K562 (cell line): Measurements from ENCODE around the gene WWTR1. TPM values are rescaled to one million over a fixed set of nuclear protein-coding genes. Genes with fewer than 3 reads are reported as not detected.

Experiments used
- ATAC-seq: fragments of 200-7000 bp; cut with Tn5 transposase; 3 replicates; pipeline ENCODE4 v1.9.1; 2020; ENCODE audit warnings: moderate library complexity
- BruUV-seq: library from RNA; stranded (reverse); fragments of 400-500 nt; replicated peaks from 2 replicates; lab custom pipeline; 2021; lab: Mats Ljungman, UMichigan
- CTCF ChIA-PET: fragments of 300-600 bp; formaldehyde crosslinking; extraction: SDS; loops from one replicate; lab custom pipeline; 2021; ENCODE audit warnings: low intra/inter-chr PET ratio; lab: Yijun Ruan, JAX
- POLR2A ChIA-PET: fragments of 300-600, 350-650 bp; sonication (Branson Sonifier 250); formaldehyde crosslinking; extraction: SDS; loops from one replicate; lab custom pipeline; 2021; ENCODE audit warnings: antibody characterized with exemption, inconsistent platforms; lab: Yijun Ruan, JAX
- DNase-seq, 4 experiments: peaks; one replicate each; pipeline versions ENCODE4 v3.0.0 to v3.0.0-alpha.2; 2011 to 2018; ENCODE audit warnings: low spot score in 3 of 4, mixed read lengths in 3 of 4; ENCODE audit errors: extremely low read depth in 1 of 4
- FAIRE-seq: peaks from 2 replicates; lab custom pipeline; 2011; peaks lifted over from hg19 to GRCh38; lab: Jason Lieb, UNC
- H2AFZ ChIP-seq: 2 replicates; pipeline ENCODE4 v1.6.0; 2011; ENCODE audit warnings: low read depth, low read length, control low read depth, inconsistent platforms
- H3K27ac ChIP-seq: fragments of 200-600 bp; 3 replicates; pipeline ENCODE4 v1.8.0; 2011; ENCODE audit warnings: low read depth, mild to moderate bottlenecking, control low read depth, inconsistent platforms, low read length, moderate library complexity, mixed read lengths; ENCODE audit errors: extremely low read depth
- H3K27me3 ChIP-seq, 2 experiments: fragments of 300-600 bp in 1 of 2; 2 replicates in 1 of 2; 3 replicates in 1 of 2; pipeline versions ENCODE4 v1.6.0 to v1.8.0; 2011; ENCODE audit warnings: inconsistent platforms in 2 of 2, low read length in 2 of 2, mild to moderate bottlenecking in 1 of 2, mixed read lengths in 1 of 2, moderate library complexity in 1 of 2; ENCODE audit not compliant: control insufficient read depth in 2 of 2, insufficient read depth in 2 of 2
- H3K36me3 ChIP-seq: fragments of 300-600 bp; 3 replicates; pipeline ENCODE4 v1.8.0; 2011; ENCODE audit warnings: mild to moderate bottlenecking, low read length, inconsistent platforms; ENCODE audit not compliant: control insufficient read depth, insufficient read depth
- H3K4me1 ChIP-seq, 2 experiments: fragments of 200-600 bp in 1 of 2; replicated peaks in 1 of 2; 2 replicates in 1 of 2; 3 replicates in 1 of 2; pipeline versions ENCODE4 v1.5.1 to v1.8.0; 2011; ENCODE audit warnings: inconsistent platforms in 2 of 2, low read length in 2 of 2, mild to moderate bottlenecking in 1 of 2, mixed read lengths in 1 of 2, moderate library complexity in 1 of 2; ENCODE audit not compliant: control insufficient read depth in 2 of 2, insufficient read depth in 2 of 2
- H3K4me2 ChIP-seq: 2 replicates; pipeline ENCODE4 v1.6.1; 2011; ENCODE audit warnings: low read length, control low read depth, inconsistent platforms, mixed read lengths; ENCODE audit not compliant: insufficient read depth
- H3K4me3 ChIP-seq: fragments of 200-600 bp; sonication (generic), shearing (Covaris generic); 2 replicates; pipeline ENCODE4 v1.5.1; 2016; ENCODE audit warnings: control low read depth, inconsistent platforms
- H3K79me2 ChIP-seq: fragments of 200-600 bp; 3 replicates; pipeline ENCODE4 v1.8.0; 2011; ENCODE audit warnings: low read length, inconsistent platforms; ENCODE audit not compliant: control insufficient read depth, insufficient read depth
- H3K9ac ChIP-seq, 2 experiments: 2 replicates each; pipeline versions ENCODE4 v1.6.0 to v1.6.1; 2011; ENCODE audit warnings: low read depth in 2 of 2, low read length in 2 of 2, control low read depth in 1 of 2, inconsistent platforms in 1 of 2, mild to moderate bottlenecking in 1 of 2, mixed read lengths in 1 of 2; ENCODE audit not compliant: insufficient read depth in 1 of 2
- H3K9me1 ChIP-seq: one replicate; pipeline ENCODE4 v1.6.0; 2011; ENCODE audit warnings: inconsistent platforms, mild to moderate bottlenecking, low read length, moderate library complexity; ENCODE audit not compliant: control insufficient read depth, insufficient read depth
- H3K9me3 ChIP-seq: replicated peaks from 2 replicates; pipeline ENCODE4 v1.5.1; 2011; ENCODE audit warnings: low read depth, low read length, inconsistent platforms; ENCODE audit not compliant: control insufficient read depth, insufficient read depth
- H4K20me1 ChIP-seq: replicated peaks from 2 replicates; pipeline ENCODE4 v1.6.1; 2011; ENCODE audit warnings: low read length, inconsistent platforms, mixed read lengths; ENCODE audit not compliant: control insufficient read depth, insufficient read depth
- BCOR ChIP-seq: fragments of 450-650 bp; IDR thresholded peaks from 2 replicates; pipeline ENCODE4 v1.6.1; 2016
- CREM ChIP-seq: IDR thresholded peaks from 2 replicates; pipeline ENCODE4 v1.6.1; 2014; ENCODE audit warnings: antibody characterized with exemption, low read depth
- ETS1 ChIP-seq: conservative IDR thresholded peaks from 2 replicates; pipeline ENCODE4 v1.6.1; 2011; ENCODE audit warnings: low read depth, mild to moderate bottlenecking, low read length; ENCODE audit not compliant: control insufficient read depth
- EWSR1 ChIP-seq: fragments of 450-650 bp; IDR thresholded peaks from 2 replicates; pipeline ENCODE4 v1.6.1; 2018; ENCODE audit warnings: borderline replicate concordance, mild to moderate bottlenecking, low read depth, moderate library complexity; ENCODE audit not compliant: partially characterized antibody
- ILF3 ChIP-seq: fragments of 450-650 bp; IDR thresholded peaks from 2 replicates; pipeline ENCODE4 v1.6.1; 2018; ENCODE audit warnings: antibody characterized with exemption, mild to moderate bottlenecking, moderate library complexity, borderline replicate concordance
- KDM5B ChIP-seq: fragments of 200-600 bp; sonication (generic); IDR thresholded peaks from 2 replicates; pipeline ENCODE4 v1.6.1; 2012; ENCODE audit warnings: low read depth, mild to moderate bottlenecking, moderate library complexity, low read length, control low read depth, inconsistent platforms; ENCODE audit not compliant: insufficient replicate concordance
- NBN ChIP-seq: fragments of 450-650 bp; IDR thresholded peaks from 2 replicates; pipeline ENCODE4 v1.6.1; 2016; ENCODE audit warnings: low read depth, mild to moderate bottlenecking
- NONO ChIP-seq, 2 experiments: fragments of 200-400 bp in 1 of 2; fragments of 450-650 bp in 1 of 2; formaldehyde crosslinking in 1 of 2; IDR thresholded peaks; 2 replicates each; pipeline ENCODE4 v1.6.1; 2017; ENCODE audit warnings: low read depth in 2 of 2, mild to moderate bottlenecking in 2 of 2, moderate library complexity in 2 of 2, low read length in 1 of 2
- PATZ1 ChIP-seq: fragments of 250-450 bp; sonication (Bioruptor Pico); IDR thresholded peaks from 2 replicates; pipeline ENCODE4 v1.5.0; 2020; ENCODE audit warnings: mild to moderate bottlenecking, borderline replicate concordance
- PTBP1 ChIP-seq: fragments of 200-400 bp; formaldehyde crosslinking; IDR thresholded peaks from 2 replicates; pipeline ENCODE4 v1.6.1; 2017; ENCODE audit warnings: low read depth, low read length
- RB1 ChIP-seq: fragments of 450-650 bp; IDR thresholded peaks from 2 replicates; pipeline ENCODE4 v1.6.1; 2017; ENCODE audit warnings: low read depth, mild to moderate bottlenecking
- RBM17 ChIP-seq: fragments of 200-400 bp; formaldehyde crosslinking; IDR thresholded peaks from 2 replicates; pipeline ENCODE4 v1.6.1; 2017; ENCODE audit warnings: low read depth, mild to moderate bottlenecking, low read length, borderline replicate concordance
- ZNF143 ChIP-seq: sonication (generic); formaldehyde crosslinking; IDR thresholded peaks from 2 replicates; pipeline ENCODE4 v1.9.0; 2022; ENCODE audit warnings: mild to moderate bottlenecking, missing genetic modification reagents
- WGBS: fragments of 100-300 bp; shearing (Covaris generic); methylation state at CpG from one replicate; pipeline ENCODE4 v1.1.6; 2016; ENCODE audit warnings: low coverage, mixed read lengths; ENCODE audit not compliant: insufficient coverage; ENCODE audit errors: missing lambda C conversion rate; 5-methylcytosine and 5-hydroxymethylcytosine counted together
- in situ Hi-C: fragments of 300-500 bp; cut with MboI; formaldehyde crosslinking; loops from 4 replicates; pipeline ENCODE4 v1.15.0; 2018; ENCODE audit warnings: inconsistent platforms, mixed read lengths
- intact Hi-C: fragments of 100-400 bp; cut with micrococcal nuclease; formaldehyde crosslinking; loops from 2 replicates; pipeline ENCODE4 v1.14.2; 2022
- polyA plus RNA-seq, 8 experiments: library from polyadenylated mRNA; depleted of rRNA in 4 of 8; stranded (reverse) in 5 of 8; unstranded in 3 of 8; fragments of >200 nt; fragmentation: Nextera tagmentation in 2 of 8; fragmentation: Illumina TruSeq in 1 of 8; extraction: Ambion mirVana in 2 of 8; extraction: Trizol in 1 of 8; gene quantifications; 2 replicates each; pipeline versions ENCODE4 v1.2.1 to v1.2.3, GENCODE V29; 2011 to 2014; ENCODE audit warnings: inconsistent platforms in 1 of 8, missing spikeins in 1 of 8
- total RNA-seq, 7 experiments: library from RNA; depleted of rRNA in 6 of 7; stranded (reverse); fragments of >200 nt in 6 of 7; fragmentation: Illumina TruSeq in 2 of 7; extraction: Trizol in 2 of 7; gene quantifications; 2 replicates each; pipeline versions ENCODE4 v1.2.1 to v1.2.3, GENCODE V29; 2011 to 2021; ENCODE audit warnings: low replicate concordance in 1 of 7
- TF ChIP-seq, protein P1 (sequence below): sonication (generic); formaldehyde crosslinking; IDR thresholded peaks from 2 replicates; pipeline ENCODE4 v1.8.0; 2022; ENCODE audit warnings: mild to moderate bottlenecking, missing genetic modification reagents

WWTR1 gene
- total and polyA plus RNA-seq, 9 of the 15 experiments (the other 6 are each of a cell fraction or from before 2014, with no cell fraction given) = 0.04 to 1.5 (median 0.60) TPM

DNA sequence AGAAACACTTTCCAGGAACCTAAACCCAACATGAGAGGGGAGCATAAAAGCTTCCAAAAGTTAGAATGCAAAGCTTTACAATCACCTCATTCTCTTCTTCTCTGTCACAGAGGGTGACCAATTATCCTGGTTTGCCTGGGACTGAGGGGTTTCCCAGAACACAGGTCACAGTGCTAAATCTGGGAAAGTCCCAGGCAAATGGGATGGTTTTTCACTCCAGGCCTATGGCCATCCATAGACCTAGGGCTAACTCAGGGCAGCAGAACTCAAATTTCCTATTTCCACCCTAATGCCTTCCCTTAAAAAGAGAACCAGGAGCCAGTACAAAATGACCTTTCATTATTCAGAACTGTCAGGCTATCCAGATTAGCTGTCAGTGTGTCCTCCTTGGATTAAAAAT lies 106.3 kb downstream of the WWTR1 start:
- H3K79me2 ChIP-seq = no peaks in the 10 kb centered on the region
- no peak for TF ChIP-seq CREM
- no peak overlapping the region for H2AFZ ChIP-seq
- ATAC-seq (no peak), FAIRE-seq (no peak), DNase-seq (no peak)
- H3K27ac ChIP-seq = no peak overlapping the region
- no peaks in the 10 kb centered on the region for H4K20me1 ChIP-seq
- H3K4me3 ChIP-seq = no peak overlapping the region
- intact Hi-C loops (no loop called here), in situ Hi-C loops (no loop called here)
- H3K36me3 ChIP-seq = no peaks in the 10 kb centered on the region
- no peak overlapping the region for H3K9ac ChIP-seq
- H3K9me3 ChIP-seq = no peaks in the 10 kb centered on the region
- BruUV-seq = no TSS peak
- POLR2A ChIA-PET = no interaction called here
- H3K4me1 ChIP-seq = no peaks in the 10 kb centered on the region
- no peak overlapping the region for H3K4me2 ChIP-seq
- H3K27me3 ChIP-seq = peaks cover 8 to 30% of the 10 kb centered on the region in 2 experiments; a peak in 3 of 5 replicates
- H3K9me1 ChIP-seq = no peaks in the 10 kb centered on the region
- CTCF ChIA-PET = no interaction called here

DNA sequence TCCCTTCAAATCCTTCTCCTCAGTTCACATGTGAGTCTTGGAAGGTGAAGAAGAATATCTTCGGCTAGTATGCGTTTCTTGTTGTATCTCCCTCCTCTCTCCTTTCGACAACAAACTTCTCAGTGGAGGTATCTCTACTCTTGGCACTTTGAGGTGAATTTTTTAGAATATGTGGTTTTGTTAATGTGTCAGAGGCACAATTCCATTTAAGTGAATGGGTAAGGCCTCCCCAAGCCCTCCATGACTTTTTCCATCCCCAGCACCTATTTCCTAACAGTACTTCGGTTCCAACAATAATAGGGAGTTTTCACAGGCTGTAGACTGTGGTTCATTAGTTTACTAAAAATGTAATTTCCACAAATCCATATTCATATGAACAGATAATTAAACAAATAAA lies 109.2 kb downstream of the WWTR1 start:
- intact Hi-C loops = no loop called here
- H3K9me3 ChIP-seq = no peaks in the 10 kb centered on the region
- H3K27ac ChIP-seq = no peak overlapping the region
- ChIA-PET POLR2A (no interaction called here), CTCF (no interaction called here)
- WGBS = 16% methylated on average over 4 of the region's 4 CpGs
- no peaks in the 10 kb centered on the region for H3K79me2 ChIP-seq
- ATAC-seq (no peak), DNase-seq (no peak), FAIRE-seq (no peak)
- H4K20me1 ChIP-seq = no peaks in the 10 kb centered on the region
- BruUV-seq = no TSS peak
- H3K9me1 ChIP-seq = no peaks in the 10 kb centered on the region
- H3K4me2 ChIP-seq = no peak overlapping the region
- H2AFZ ChIP-seq = no peak overlapping the region
- in situ Hi-C loops = no loop called here
- no peak overlapping the region for H3K4me3 ChIP-seq
- no peak overlapping the region for H3K9ac ChIP-seq
- H3K36me3 ChIP-seq = no peaks in the 10 kb centered on the region
- H3K4me1 ChIP-seq = no peaks in the 10 kb centered on the region
- H3K27me3 ChIP-seq = peaks cover 9 to 19% of the 10 kb centered on the region in 2 experiments; a peak in 4 of 5 replicates
- TF ChIP-seq BCOR (no peak), NBN (no peak), RBM17 (no peak), ZNF143 (CRISPR knock-in tag) (no peak), RB1 (no peak), PTBP1 (no peak), ILF3 (no peak), KDM5B (no peak), NONO (IDR thresholded peaks at IDR 0.05; ENCODE audit: low read depth in 2 of 2, low read length in 1 of 2) (no peak), PATZ1 (no peak), EWSR1 (no peak), ETS1 (no peak)
- TF ChIP-seq, protein P1, sequence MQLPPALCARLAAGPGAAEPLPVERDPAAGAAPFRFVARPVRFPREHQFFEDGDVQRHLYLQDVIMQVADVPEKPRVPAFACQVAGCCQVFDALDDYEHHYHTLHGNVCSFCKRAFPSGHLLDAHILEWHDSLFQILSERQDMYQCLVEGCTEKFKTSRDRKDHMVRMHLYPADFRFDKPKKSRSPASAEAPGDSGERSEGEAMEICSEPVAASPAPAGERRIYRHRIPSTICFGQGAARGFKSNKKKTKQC (CRISPR knock-in tag) = no peak
